A673 (cell line): Measurements from ENCODE around the gene MTRF1. TPM values are rescaled to one million over a fixed set of nuclear protein-coding genes. Genes with fewer than 3 reads are reported as not detected.
"Not testable (repeated sequence)": the region's sequence is repeated elsewhere in the genome, so short reads cannot be mapped to it uniquely, and the experiment has no call there.

Experiments used
- BruUV-seq: library from RNA; stranded (reverse); fragments of 400-500 nt; replicated peaks from 2 replicates; lab custom pipeline; 2021; lab: Mats Ljungman, UMichigan
- CTCF ChIA-PET: fragments of 300-600 bp; sonication (Branson Sonifier 250); formaldehyde crosslinking; loops from one replicate; lab custom pipeline; 2022; ENCODE audit warnings: antibody characterized with exemption; lab: Charles Lee
- POLR2A ChIA-PET: fragments of 300-600 bp; sonication (Branson Sonifier 250); formaldehyde crosslinking; loops from one replicate; lab custom pipeline; 2022; ENCODE audit warnings: antibody characterized with exemption; ENCODE audit not compliant: low non-redundant PET; lab: Charles Lee
- DNase-seq: peaks from one replicate; pipeline ENCODE4 v3.0.0-alpha.2; 2015; ENCODE audit warnings: low spot score
- H3K27ac ChIP-seq: fragments of 200-600 bp; sonication (generic); 2 replicates; pipeline ENCODE4 v1.5.1; 2016; ENCODE audit warnings: mixed run types, low read depth, mild to moderate bottlenecking, mixed read lengths, antibody characterized with exemption, low read length; ENCODE audit not compliant: poor library complexity, severe bottlenecking
- H3K27me3 ChIP-seq: fragments of 200-600 bp; sonication (generic); replicated peaks from 2 replicates; pipeline ENCODE4 v1.6.1; 2017; ENCODE audit warnings: mixed run types, low read depth, mild to moderate bottlenecking, mixed read lengths, antibody characterized with exemption, low read length; ENCODE audit not compliant: insufficient read depth, poor library complexity
- H3K36me3 ChIP-seq: fragments of 200-600 bp; sonication (generic); 2 replicates; pipeline ENCODE4 v1.6.1; 2016; ENCODE audit warnings: mixed run types, mild to moderate bottlenecking, mixed read lengths, antibody characterized with exemption, low read length; ENCODE audit not compliant: insufficient read depth, poor library complexity, severe bottlenecking
- H3K4me1 ChIP-seq: fragments of 200-600 bp; sonication (generic); 2 replicates; pipeline ENCODE4 v1.6.1; 2017; ENCODE audit warnings: mixed run types, mild to moderate bottlenecking, mixed read lengths, antibody characterized with exemption, low read length; ENCODE audit not compliant: insufficient read depth, poor library complexity, severe bottlenecking
- H3K4me3 ChIP-seq: fragments of 200-600 bp; sonication (generic); 2 replicates; pipeline ENCODE4 v1.5.1; 2016; ENCODE audit warnings: low read depth, mixed run types, mild to moderate bottlenecking, mixed read lengths, low read length; ENCODE audit not compliant: poor library complexity, severe bottlenecking
- H3K9me3 ChIP-seq: fragments of 200-600 bp; sonication (generic); 2 replicates; pipeline ENCODE4 v1.6.1; 2016; ENCODE audit warnings: mixed run types, low read depth, mild to moderate bottlenecking, mixed read lengths, antibody characterized with exemption, low read length; ENCODE audit not compliant: poor library complexity, severe bottlenecking
- CTCF ChIP-seq: fragments of 300-800, 200-600 bp; sonication (generic); conservative IDR thresholded peaks from 2 replicates; pipeline ENCODE4 v1.5.1; 2017; ENCODE audit warnings: low read depth, mild to moderate bottlenecking, antibody characterized with exemption, low read length, moderate library complexity, mixed read lengths
- EZH2 ChIP-seq: fragments of 200-600 bp; sonication (generic); IDR thresholded peaks from 2 replicates; pipeline ENCODE4 v1.6.1; 2017; ENCODE audit warnings: borderline replicate concordance, low read depth, mild to moderate bottlenecking, mixed read lengths, antibody characterized with exemption, low read length; ENCODE audit not compliant: poor library complexity, severe bottlenecking
- intact Hi-C: fragments of 100-400 bp; cut with micrococcal nuclease; formaldehyde crosslinking; loops from one replicate; pipeline ENCODE4 v1.10.0; 2022; ENCODE audit not compliant: unreplicated experiment
- total RNA-seq: library from RNA; stranded (reverse); gene quantifications from 2 replicates; pipeline ENCODE4 v1.2.3, GENCODE V29; 2021

MTRF1 gene
- total RNA-seq, 1 experiment from 2014 or later: 18.0 TPM

- no peaks in the 10 kb centered on the region for H3K9me3 ChIP-seq
- no peak for DNase-seq
- POLR2A ChIA-PET: no interaction called here
- H3K4me3 ChIP-seq: no peak overlapping the region
- H3K27me3 ChIP-seq: peaks cover 3% of the 10 kb centered on the region
- no TSS peak for BruUV-seq
- H3K36me3 ChIP-seq: no peaks in the 10 kb centered on the region
- intact Hi-C loops: no loop called here
- CTCF ChIA-PET: no interaction called here
- TF ChIP-seq EZH2 (no peak), CTCF (no peak)
- H3K27ac ChIP-seq: no peak overlapping the region
- no peaks in the 10 kb centered on the region for H3K4me1 ChIP-seq
Observed at GRCh38 chr13:41282129-41282571, 18.8 kb upstream of the MTRF1 start.

- POLR2A ChIA-PET, intact Hi-C loops, H3K36me3 ChIP-seq, H3K27me3 ChIP-seq, DNase-seq, BruUV-seq, H3K4me3 ChIP-seq, H3K9me3 ChIP-seq, H3K4me1 ChIP-seq, H3K27ac ChIP-seq, CTCF ChIA-PET: not testable (repeated sequence)
Observed at GRCh38 chr13:41279156-41279555, 15.8 kb upstream of the MTRF1 start.

- Histone ChIP-seq H3K36me3 (no peaks in the 10 kb centered on the region), H3K9me3 (no peaks in the 10 kb centered on the region), H3K27me3 (peaks cover 3% of the 10 kb centered on the region), H3K27ac (no peak overlapping the region), H3K4me1 (no peaks in the 10 kb centered on the region), H3K4me3 (no peak overlapping the region)
- BruUV-seq: no TSS peak
- TF ChIP-seq EZH2 (no peak), CTCF (no peak)
- intact Hi-C loops: no loop called here
- ChIA-PET POLR2A (no interaction called here), CTCF (no interaction called here)
- DNase-seq: no peak
Observed at GRCh38 chr13:41276824-41277223, 13.4 kb upstream of the MTRF1 start.

GRCh38 chr13:41274881-41275280 is 11.5 kb upstream of the MTRF1 start:
- Histone ChIP-seq H3K9me3 (peaks cover 5% of the 10 kb centered on the region), H3K36me3 (no peaks in the 10 kb centered on the region), H3K4me3 (no peak overlapping the region), H3K4me1 (no peaks in the 10 kb centered on the region), H3K27me3 (no peaks in the 10 kb centered on the region), H3K27ac (no peak overlapping the region)
- ChIA-PET CTCF (no interaction called here), POLR2A (interaction anchor here (0.7 kb wide), 1 partner anchor 11 kb away, joined by 4 read pairs; no protein-coding TSS in a partner anchor)
- intact Hi-C loops: no loop called here
- TF ChIP-seq CTCF: no peak
- no peak for TF ChIP-seq EZH2
- no TSS peak for BruUV-seq
- DNase-seq: no peak
